GM04503 (cell line): ENCODE results near the gene ASMT.
"Not testable (repeated sequence)": the region's sequence is repeated elsewhere in the genome, so short reads cannot be mapped to it uniquely, and the experiment has no call there.

Experiments used
- DNase-seq: peaks from one replicate; pipeline ENCODE4 v3.0.0-alpha.2; 2012; ENCODE audit warnings: low read depth

The ASMT gene

DNA sequence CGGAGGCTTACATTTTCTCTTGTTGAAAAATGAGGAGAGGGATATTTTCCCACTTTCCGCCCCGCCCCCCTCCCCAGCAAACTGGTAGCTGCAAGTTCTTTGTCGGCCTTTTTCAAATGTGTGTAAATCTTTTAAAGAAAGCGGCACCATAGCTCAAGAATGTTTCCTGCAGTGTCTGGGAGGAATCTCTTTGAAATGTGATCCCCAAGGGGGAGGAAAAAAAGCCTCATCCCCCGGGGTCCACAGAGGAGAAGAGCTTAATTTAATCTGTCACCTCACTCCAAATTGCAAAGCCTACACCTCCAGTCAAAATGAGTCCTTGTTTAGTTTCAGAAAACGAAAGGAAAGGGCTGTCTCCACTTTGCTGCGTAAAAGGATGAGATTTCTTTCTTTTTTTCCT is 34.8 kb downstream of the ASMT start:
- DNase-seq, result no peak

DNA sequence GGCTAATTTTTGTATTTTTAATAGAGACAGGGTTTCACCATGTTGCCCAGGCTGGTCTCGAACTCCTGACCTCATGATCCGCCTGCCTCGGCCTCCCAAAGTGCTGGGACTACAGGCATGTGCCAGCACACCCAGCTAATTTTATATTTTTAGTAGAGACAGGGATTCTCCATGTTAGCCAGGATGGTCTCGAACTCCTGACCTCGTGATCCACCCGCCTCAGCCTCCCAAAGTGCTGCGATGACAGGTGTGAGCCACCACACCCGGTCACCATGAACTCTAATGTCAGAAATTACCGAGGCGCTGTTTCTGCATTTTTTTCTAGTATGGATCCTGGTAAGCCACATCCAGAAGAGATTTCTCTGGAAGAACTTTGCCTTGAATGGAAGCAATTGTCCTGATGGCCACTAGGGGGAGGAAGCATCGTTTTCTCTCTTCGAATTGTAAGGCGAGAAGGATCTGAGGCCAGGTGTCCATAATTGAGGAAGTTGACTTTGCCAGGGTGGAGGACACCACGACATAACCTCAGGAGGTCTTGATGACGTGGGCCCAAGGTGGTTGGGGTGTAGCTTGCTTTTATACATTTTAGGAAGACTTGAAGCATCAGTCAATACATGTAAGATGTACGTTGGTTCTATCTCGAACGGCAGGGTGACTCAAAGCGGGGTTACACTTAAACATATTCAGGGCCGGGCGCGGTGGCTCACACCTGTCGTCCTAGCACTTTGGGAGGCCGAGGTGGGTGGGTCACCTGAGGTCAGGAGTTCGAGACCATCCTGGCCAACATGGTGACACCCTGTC is 37.4 kb downstream of the ASMT start:
- not testable (repeated sequence) for DNase-seq

DNA sequence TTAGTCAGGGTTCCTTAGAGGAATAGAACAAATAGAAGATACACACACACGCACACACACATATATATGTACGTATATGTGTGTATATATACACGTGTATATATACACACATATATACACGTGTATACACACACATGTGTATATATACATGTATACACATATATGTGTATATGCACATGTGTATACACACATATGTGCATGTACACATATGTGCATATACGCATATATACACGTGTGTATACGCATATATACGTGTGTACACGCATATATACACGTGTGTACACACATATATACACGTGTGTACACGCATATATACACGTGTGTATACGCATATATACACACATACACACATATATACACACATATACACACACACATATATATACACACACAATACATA is 41.5 kb downstream of the ASMT start:
- no peak for DNase-seq

DNA sequence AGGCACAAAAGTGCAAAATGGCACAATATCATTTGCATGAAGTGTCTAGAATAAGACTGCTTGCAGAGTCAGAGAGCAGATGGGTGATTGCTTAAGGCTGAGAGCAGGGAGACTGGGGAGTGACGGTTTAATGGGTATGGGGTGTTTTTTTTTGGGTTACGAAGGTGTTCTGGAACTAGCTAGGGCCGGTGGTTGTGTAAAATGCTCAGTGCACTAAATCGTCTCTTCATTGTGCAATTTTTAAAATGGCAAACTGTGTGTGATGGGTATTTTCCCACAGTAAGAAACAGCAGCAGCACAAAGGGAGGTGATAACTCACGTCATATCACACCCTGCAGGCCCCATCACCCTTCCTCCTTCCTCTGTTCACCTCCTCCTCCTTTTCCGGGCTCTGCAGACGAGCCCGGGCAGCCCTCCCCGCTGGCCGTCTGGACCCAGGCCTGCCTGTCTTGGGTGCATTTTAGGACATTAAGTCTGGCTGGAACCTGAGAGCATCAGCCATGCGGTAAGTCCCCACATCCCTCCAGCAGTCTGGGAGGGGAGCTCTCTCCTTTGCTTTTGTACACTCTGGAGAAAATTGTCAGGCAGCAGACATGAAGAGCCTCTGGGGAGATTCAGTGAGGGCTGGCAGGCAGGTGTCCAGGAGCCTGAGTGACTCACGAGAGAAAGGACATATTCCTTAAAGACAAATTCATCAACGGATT is 42.7 kb downstream of the ASMT start:
- no peak for DNase-seq

DNA sequence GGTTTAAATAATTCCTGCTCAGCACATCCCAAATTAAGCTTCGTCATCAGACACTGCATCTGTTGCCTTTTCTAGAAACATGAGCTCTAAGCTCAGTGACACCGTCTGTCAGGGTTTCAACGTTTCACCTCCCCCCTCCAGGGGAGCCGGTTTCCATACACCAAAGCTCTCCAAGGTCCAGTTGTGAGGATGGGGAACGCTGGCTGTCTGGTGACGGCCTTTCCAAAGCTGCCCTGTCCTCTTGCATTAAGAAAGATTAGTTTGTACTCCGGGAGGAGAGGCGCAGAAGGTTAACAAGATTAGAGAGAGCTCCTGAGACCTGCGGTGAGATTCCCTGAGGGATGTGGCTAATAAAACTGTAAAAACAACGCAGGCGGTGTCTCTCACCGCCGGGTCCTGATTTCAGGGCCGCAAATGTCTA is 43.2 kb downstream of the ASMT start:
- no peak for DNase-seq

DNA sequence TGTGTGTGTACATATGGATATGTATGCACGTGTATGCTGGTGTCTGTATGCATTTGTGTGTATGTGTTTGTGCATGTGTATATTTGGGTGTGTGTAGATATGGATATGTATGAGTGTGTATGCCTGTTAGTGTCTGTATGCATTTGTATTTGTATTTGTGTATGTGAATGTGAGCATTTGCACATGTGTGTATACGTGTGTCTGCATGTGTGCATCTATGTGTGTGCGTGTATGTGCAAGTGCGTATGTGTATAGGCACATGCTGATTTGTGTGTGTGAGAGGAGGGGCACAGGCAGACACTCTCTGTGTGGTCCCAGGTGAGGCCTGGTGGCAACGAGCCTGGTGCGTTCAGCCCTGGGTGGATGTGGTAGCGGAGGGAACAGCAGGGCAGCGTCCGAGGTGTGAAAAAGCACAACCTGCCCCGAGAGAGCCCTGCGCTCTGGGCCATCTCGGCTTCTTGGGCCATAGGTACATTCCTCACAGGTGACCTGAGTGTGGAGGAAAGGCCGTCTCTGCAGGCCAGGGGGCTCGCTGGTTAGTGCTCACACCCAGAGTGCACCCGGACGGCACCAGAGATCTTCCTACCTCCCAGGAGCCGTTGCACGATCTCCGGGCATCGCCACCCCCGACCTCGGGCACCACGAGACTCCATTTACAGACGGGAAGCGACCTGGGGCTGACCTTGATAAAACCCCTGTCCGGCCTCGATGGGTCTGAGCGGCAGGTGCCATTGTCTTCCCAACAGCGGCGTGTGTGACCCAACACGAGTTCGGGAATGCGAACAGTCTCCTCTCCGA is 45.0 kb downstream of the ASMT start:
- no peak for DNase-seq

DNA sequence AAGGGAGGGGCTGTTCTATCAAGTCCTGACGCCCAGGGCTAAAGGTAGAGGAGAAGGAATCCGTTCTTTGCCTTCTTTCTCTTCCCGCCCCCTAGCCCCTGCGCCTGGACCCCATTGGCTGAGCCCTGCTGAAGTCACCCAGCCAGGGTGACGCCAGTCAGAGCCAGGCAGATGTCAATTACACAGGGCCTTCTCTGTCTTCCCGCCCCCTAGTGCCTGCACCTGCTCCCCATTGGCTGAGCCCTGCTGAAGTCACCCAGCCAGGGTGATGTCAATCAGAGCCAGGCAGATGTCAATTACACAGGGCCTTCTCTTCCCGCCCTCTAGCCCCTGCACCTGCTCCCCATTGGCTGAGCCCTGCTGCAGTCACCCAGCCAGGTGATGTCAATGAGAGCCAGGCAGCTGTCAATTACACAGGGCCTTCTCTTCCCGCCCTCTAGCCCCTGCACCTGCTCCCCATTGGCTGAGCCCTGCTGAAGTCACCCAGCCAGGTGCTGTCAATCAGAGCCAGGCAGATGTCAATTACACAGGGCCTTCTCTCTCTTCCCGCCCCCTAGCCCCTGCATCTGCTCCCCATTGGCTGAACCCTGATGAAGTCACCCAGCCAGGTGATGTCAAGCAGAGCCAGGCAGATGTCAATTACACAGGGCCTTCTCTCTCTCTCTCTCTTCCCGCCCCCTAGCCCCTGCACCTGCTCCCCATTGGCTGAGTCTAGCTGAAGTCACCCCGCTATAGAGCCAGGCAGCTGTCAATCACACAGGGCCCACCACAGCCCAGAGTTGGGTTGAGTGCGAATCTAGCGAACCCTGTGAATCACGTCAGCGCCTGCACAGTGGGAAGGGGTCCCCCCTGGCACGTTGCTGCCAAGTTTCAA is 46.4 kb downstream of the ASMT start:
- no peak for DNase-seq

DNA sequence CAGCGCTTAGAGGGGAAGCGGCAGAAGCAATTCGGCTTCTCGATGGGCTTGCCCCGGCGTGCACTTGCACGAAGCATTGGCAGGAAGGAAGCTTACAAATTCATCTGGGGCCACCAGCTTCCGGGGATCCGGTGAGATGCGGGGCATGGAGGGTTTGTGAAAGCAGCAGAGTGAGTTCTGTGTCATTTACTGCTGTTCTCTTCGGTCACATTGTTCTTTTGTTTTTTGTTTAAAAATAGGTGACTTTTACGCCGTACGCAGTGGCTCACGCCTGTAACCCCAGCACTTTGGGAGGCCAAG is 47.0 kb downstream of the ASMT start:
- no peak for DNase-seq

DNA sequence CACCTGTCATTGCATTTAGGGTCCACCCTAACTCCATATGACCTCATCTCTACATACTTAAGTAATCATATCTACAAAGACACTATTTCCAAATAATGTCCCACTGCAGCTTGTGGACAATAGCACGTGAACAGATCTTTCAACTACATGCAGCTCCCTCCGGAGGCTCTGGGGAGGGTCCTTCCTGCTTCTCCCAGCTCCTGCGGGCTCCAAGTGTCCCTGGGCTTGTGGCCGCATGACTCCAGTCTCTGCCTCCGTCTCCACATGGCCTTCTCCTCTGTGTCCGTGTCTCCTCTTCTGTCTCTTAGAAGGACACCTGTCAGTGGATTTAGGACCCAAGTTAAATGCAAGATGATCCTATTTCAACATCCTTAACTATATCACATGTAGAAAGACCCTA is 52.7 kb downstream of the ASMT start:
- no peak for DNase-seq

DNA sequence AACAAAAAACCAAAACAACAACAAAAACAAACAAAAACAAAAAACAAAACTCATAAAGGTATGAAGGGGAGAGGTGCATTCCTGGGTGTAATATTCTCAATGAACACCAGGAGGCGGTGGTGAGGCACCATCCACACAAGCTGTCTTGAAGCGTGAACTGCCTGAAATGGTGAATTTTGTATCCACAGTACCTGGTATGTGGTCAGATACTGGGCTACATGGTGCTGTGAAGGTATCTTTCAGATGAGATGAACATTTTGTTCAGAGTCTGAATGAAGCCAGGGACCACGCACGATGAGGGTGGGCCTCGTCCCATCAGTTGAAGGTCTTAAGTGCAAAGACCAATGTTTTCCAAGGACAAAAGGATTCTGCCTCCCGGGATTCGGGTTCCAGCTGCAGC is 58.5 kb downstream of the ASMT start:
- DNase-seq, result no peak

DNA sequence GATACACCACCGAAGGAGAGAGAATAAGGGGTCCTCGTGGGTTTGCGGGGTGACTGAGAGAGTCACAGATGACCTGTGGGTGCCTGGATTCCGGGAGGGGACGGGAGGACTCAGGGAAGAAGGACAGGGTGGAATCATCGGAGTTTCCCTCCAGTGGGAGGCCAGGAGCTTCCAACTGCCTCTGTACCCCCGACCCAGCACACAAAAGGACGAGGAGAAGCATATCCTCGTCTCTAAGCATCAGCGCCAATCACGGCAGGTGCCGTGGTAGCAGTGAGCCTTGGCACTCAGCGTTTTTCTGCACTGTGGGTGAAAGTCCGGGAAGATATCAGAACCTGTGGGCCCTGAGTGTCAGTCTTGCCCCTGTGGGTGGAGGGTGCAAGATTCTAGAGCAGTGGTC is 62.0 kb downstream of the ASMT start:
- DNase-seq, result no peak

DNA sequence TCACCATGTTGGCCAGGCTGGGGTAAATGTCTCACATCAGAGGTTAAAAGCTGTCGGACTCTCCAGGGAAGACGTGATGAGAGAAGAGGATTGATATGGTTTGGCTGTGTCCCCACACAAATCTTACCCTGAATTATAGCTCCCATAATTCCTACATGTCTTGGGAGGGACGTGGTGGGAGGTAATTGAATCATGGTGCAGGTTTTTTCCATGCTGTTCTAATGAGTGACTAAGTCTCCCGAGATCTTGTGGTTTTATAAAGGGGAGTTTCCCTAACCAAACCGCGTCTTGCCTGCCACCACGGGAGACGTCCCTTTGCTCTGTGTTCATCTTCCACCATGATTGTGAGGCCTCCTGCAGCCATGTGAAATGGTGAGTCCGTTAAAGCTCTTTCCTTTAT is 64.4 kb downstream of the ASMT start:
- no peak for DNase-seq

DNA sequence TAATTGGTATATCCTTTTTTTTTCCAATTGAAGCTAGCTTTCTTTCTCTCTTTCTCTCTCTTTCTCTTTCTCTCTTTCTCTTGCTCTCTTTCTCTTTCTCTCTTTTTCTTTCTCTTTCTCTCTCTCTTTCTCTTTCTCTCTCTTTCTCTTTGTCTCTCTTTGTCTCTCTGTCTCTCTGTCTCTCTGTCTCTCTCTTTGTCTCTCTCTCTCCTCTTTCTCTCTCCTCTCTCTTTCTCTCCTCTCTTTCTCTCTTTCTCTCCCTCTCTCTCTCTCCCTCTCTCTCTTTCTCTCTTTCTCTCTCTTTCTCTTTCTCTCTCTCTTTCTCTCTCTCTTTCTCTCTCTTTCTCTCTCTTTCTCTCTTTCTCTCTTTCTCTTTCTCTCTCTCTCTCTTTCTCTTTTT is 66.6 kb downstream of the ASMT start:
- DNase-seq, result no peak

DNA sequence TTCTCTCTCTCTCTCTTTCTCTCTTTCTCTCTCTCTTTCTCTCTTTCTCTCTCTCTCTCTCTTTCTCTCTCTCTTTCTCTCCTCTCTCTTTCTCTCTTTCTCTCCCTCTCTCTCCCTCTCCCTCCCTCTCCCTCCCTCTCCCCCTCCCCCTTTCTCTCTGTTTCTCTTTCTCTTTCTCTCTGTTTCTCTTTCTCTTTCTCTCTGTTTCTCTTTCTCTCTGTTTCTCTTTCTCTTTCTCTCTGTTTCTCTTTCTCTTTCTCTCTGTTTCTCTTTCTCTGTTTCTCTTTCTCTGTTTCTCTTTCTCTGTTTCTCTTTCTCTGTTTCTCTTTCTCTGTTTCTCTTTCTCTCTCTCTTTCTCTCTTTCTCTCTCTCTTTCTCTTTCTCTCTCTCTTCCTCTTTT is 67.0 kb downstream of the ASMT start:
- not testable (repeated sequence) for DNase-seq

DNA sequence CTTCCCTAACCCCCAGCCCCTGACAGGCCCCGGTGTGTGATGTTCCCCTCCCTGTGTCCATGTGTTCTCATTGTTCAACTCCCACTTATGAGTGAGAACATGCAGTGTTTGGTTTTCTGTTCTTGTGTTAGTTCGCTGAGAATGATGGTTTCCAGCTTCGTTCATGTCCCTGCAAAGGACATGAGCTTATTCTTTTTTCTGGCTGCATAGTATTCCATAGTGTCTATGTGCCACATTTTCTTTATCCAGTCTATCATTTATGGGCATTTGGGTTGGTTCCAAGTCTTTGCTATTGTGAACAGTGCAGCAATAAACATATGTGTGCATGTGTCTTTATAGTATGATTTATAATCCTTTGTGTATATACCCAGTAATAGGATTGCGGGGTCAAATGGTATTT is 67.6 kb downstream of the ASMT start:
- DNase-seq, result not testable (repeated sequence)

DNA sequence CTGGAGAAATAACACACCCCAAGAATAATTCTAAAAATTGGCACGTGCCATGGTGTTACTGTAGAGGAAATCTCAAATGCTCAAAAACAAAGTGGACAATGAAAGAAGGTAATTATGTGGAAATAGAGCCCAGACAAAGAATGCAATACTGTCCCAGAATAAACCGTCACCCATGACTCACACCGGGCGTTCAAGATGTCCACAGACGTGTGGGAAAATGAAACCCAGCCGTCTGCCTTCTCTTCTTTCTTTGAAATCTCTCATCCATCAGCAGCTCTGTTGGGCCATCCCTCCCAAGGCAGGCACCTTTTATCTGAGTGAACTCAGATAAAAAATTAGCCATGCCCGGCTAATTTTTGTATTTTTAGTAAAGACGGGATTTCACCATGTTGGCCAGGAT is 70.0 kb downstream of the ASMT start:
- DNase-seq, result not testable (repeated sequence)

DNA sequence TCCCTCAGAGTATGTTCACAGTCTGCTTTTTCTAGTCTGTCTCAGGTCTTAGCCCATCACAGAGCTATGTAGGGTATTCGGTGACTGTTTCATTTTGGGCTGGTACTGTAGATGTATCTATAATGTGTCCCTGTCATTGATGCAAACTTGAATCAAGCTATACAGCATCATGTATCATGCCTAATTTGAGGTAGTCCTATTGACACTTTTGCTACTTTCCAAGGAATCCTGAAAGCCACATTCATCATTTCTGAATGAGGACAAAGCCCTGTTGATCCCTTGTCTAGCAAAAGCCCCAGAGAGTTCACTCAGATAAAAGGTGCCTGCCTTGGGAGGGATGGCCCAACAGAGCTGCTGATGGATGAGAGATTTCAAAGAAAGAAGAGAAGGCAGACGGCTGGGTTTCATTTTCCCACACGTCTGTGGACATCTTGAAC is 70.6 kb downstream of the ASMT start:
- DNase-seq, result not testable (repeated sequence)

DNA sequence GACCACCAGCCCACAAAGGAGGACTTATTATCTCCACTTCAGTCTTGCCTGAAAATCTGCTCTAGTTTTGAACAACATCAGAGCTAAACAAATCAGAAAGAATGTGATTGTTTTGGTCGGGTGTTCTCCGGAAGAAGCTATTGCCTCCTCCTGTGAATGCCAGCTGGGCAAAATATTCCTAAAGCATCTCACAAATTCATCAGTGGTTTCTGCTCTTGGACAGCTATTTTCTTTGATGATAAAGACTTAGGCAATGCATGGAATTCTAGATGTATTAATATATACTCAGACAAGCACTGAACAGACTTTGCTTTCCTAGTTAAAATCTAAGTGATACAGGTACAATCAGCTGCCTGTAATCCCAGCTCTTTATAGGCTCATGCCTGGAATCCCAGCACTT is 71.8 kb downstream of the ASMT start:
- DNase-seq, result peak; percentile 15
